GM12878 (cell line): ENCODE data around the gene CCDC82. TPM values are rescaled to one million over a fixed set of nuclear protein-coding genes. Genes with fewer than 3 reads are reported as not detected.

ENCODE experiments used
- ATAC-seq: fragments of 200-7000 bp; cut with Tn5 transposase; 3 replicates; pipeline ENCODE4 v1.9.1; 2020; ENCODE audit warnings: mild to moderate bottlenecking, moderate library complexity
- BruUV-seq: library from RNA; stranded (reverse); fragments of 400-500 nt; replicated peaks from 2 replicates; lab custom pipeline; 2021; lab: Mats Ljungman, UMichigan
- CTCF ChIA-PET: fragments of 300-600 bp; sonication (Branson Sonifier 250); formaldehyde crosslinking; extraction: SDS; loops from one replicate; lab custom pipeline; 2021; ENCODE audit warnings: inconsistent platforms; lab: Yijun Ruan, JAX
- POLR2A ChIA-PET: fragments of 350-600 bp; formaldehyde crosslinking; extraction: SDS; loops from one replicate; lab custom pipeline; 2021; ENCODE audit warnings: inconsistent platforms; lab: Charles Lee
- RAD21 ChIA-PET: fragments of 300-600 bp; sonication (Branson Sonifier 250); formaldehyde crosslinking; loops from one replicate; lab custom pipeline; 2023; ENCODE audit warnings: antibody characterized with exemption; ENCODE audit not compliant: unreplicated experiment; lab: Charles Lee
- SMC1A ChIA-PET: fragments of 300-600 bp; sonication (Branson Sonifier 250); formaldehyde crosslinking; loops from one replicate; lab custom pipeline; 2023; ENCODE audit not compliant: unreplicated experiment, uncharacterized antibody; lab: Charles Lee
- DNase-seq: peaks from one replicate; pipeline ENCODE4 v3.0.0-alpha.2; 2011; ENCODE audit warnings: low read depth, low spot score
- FAIRE-seq: peaks from 3 replicates; lab custom pipeline; 2011; peaks lifted over from hg19 to GRCh38; lab: Jason Lieb, UNC
- H2AFZ ChIP-seq: 2 replicates; pipeline ENCODE4 v1.6.0; 2011; ENCODE audit warnings: low read depth, low read length, control low read depth; ENCODE audit not compliant: control insufficient read depth
- H3K27ac ChIP-seq: 2 replicates; pipeline ENCODE4 v1.5.1; 2011; ENCODE audit warnings: control low read depth; ENCODE audit not compliant: control insufficient read depth, insufficient read depth
- H3K27me3 ChIP-seq, 2 experiments: replicated peaks in 1 of 2; 2 replicates each; pipeline versions ENCODE4 v1.6.0 to v1.6.1; 2011; ENCODE audit warnings: low read length in 1 of 2; ENCODE audit not compliant: control insufficient read depth in 2 of 2, insufficient read depth in 2 of 2
- H3K36me3 ChIP-seq, 2 experiments: 2 replicates each; pipeline ENCODE4 v1.5.1; 2011; ENCODE audit warnings: low read length in 1 of 2; ENCODE audit not compliant: control insufficient read depth in 2 of 2, insufficient read depth in 2 of 2
- H3K4me1 ChIP-seq: 2 replicates; pipeline ENCODE4 v1.6.1; 2011; ENCODE audit warnings: mild to moderate bottlenecking, low read length, moderate library complexity, mixed read lengths; ENCODE audit not compliant: control insufficient read depth, insufficient read depth
- H3K4me2 ChIP-seq: 2 replicates; pipeline ENCODE4 v1.6.0; 2011; ENCODE audit warnings: control low read depth; ENCODE audit not compliant: control insufficient read depth, insufficient read depth
- H3K4me3 ChIP-seq: fragments of 200-600 bp; sonication (generic); 2 replicates; pipeline ENCODE4 v1.5.1; 2016
- H3K79me2 ChIP-seq: 2 replicates; pipeline ENCODE4 v1.6.0; 2011; ENCODE audit warnings: low read length; ENCODE audit not compliant: control insufficient read depth, insufficient read depth
- H3K9ac ChIP-seq: 2 replicates; pipeline ENCODE4 v1.8.0; 2011; ENCODE audit warnings: low read length, control low read depth, mixed read lengths; ENCODE audit not compliant: control insufficient read depth, insufficient read depth
- H3K9me3 ChIP-seq: replicated peaks from 3 replicates; pipeline ENCODE4 v1.5.1; 2011; ENCODE audit warnings: mild to moderate bottlenecking, low read length; ENCODE audit not compliant: control insufficient read depth, insufficient read depth
- H4K20me1 ChIP-seq: 2 replicates; pipeline ENCODE4 v1.6.0; 2011; ENCODE audit not compliant: control insufficient read depth, insufficient read depth
- BMI1 ChIP-seq: fragments of 450-650 bp; IDR thresholded peaks from 2 replicates; pipeline ENCODE4 v1.6.1; 2016; ENCODE audit warnings: mild to moderate bottlenecking, moderate library complexity, borderline replicate concordance
- CREB1 ChIP-seq: IDR thresholded peaks from 2 replicates; pipeline ENCODE4 v1.6.1; 2012; ENCODE audit warnings: low read depth, mild to moderate bottlenecking, inconsistent platforms
- FOS ChIP-seq: IDR thresholded peaks from 3 replicates; pipeline ENCODE4 v1.6.1; 2011; ENCODE audit warnings: borderline replicate concordance; ENCODE audit not compliant: insufficient read length; ENCODE audit errors: extremely low read depth
- GABPA ChIP-seq: IDR thresholded peaks from 2 replicates; pipeline ENCODE4 v1.6.1; 2014; ENCODE audit warnings: antibody characterized with exemption, low read depth, mild to moderate bottlenecking, inconsistent platforms
- HDAC2 ChIP-seq: fragments of 200-600 bp; sonication (generic); IDR thresholded peaks from 2 replicates; pipeline ENCODE4 v1.6.1; 2017
- IKZF1 ChIP-seq: fragments of 450-650 bp; conservative IDR thresholded peaks from 2 replicates; pipeline ENCODE4 v1.6.1; 2017; ENCODE audit warnings: antibody characterized with exemption, mild to moderate bottlenecking
- MEF2A ChIP-seq: IDR thresholded peaks from 2 replicates; pipeline ENCODE4 v1.6.1; 2011; ENCODE audit warnings: low read depth, mild to moderate bottlenecking, low read length, moderate library complexity; ENCODE audit not compliant: insufficient read depth
- NR2C2 ChIP-seq: IDR thresholded peaks from 2 replicates; pipeline ENCODE4 v1.6.1; 2011; ENCODE audit warnings: borderline replicate concordance, low read depth; ENCODE audit not compliant: control insufficient read depth, insufficient read length
- RFX5 ChIP-seq: IDR thresholded peaks from 2 replicates; pipeline ENCODE4 v1.6.1; 2011; ENCODE audit warnings: low read depth, low read length, improper control_type of control experiment
- SUPT20H ChIP-seq: IDR thresholded peaks from 2 replicates; pipeline ENCODE4 v1.6.1; 2011; ENCODE audit warnings: low read depth, mild to moderate bottlenecking, low read length, moderate library complexity, borderline replicate concordance; ENCODE audit not compliant: control insufficient read depth
- TAF1 ChIP-seq: IDR thresholded peaks from 2 replicates; pipeline ENCODE4 v1.6.1; 2011; ENCODE audit warnings: mild to moderate bottlenecking, low read depth, low read length, borderline replicate concordance
- WGBS: methylation state at CpG from one replicate; pipeline ENCODE4 v1.1.6; 2016; ENCODE audit warnings: low lambda C conversion rate; ENCODE audit not compliant: insufficient replicate concordance, insufficient coverage; ENCODE audit errors: missing lambda C conversion rate; 5-methylcytosine and 5-hydroxymethylcytosine counted together
- in situ Hi-C: fragments of 300-500 bp; cut with MboI; formaldehyde crosslinking; loops from 9 replicates; pipeline ENCODE4 v1.14.3; 2018; ENCODE audit warnings: mixed read lengths
- intact Hi-C: fragments of 100-400 bp; cut with micrococcal nuclease; formaldehyde crosslinking; loops from one replicate; pipeline ENCODE4 v1.14.2; 2022; ENCODE audit not compliant: unreplicated experiment
- polyA plus RNA-seq, 11 experiments: library from polyadenylated mRNA; depleted of rRNA in 4 of 11; unstranded in 6 of 11; stranded (reverse) in 5 of 11; fragments of >200 nt; fragmentation: Nextera tagmentation in 4 of 11; fragmentation: Illumina TruSeq in 1 of 11; extraction: Ambion mirVana in 4 of 11; extraction: Trizol in 1 of 11; gene quantifications; 1 replicate in 1 of 11; 2 replicates in 10 of 11; pipeline versions ENCODE4 v1.2.1 to v1.2.3, GENCODE V29; 2011 to 2016; ENCODE audit warnings: inconsistent platforms in 2 of 11, missing spikeins in 2 of 11, low read depth in 1 of 11
- total RNA-seq, 4 experiments: library from RNA; depleted of rRNA in 3 of 4; stranded (reverse); fragments of >200 nt in 3 of 4; fragmentation: Illumina TruSeq in 1 of 4; extraction: Trizol in 1 of 4; gene quantifications; 2 replicates each; pipeline versions ENCODE4 v1.2.1 to v1.2.3, GENCODE V29; 2013 to 2021
- TF ChIP-seq, protein P1 (sequence below): fragments of 450-650 bp; IDR thresholded peaks from 2 replicates; pipeline ENCODE4 v1.6.1; 2017; ENCODE audit warnings: mild to moderate bottlenecking, moderate library complexity

Gene CCDC82
- total and polyA plus RNA-seq, 10 of the 15 experiments (the other 5 are each of a cell fraction or from before 2014, with no cell fraction given) = 15.2 to 62.4 (median 28.8) TPM

DNA sequence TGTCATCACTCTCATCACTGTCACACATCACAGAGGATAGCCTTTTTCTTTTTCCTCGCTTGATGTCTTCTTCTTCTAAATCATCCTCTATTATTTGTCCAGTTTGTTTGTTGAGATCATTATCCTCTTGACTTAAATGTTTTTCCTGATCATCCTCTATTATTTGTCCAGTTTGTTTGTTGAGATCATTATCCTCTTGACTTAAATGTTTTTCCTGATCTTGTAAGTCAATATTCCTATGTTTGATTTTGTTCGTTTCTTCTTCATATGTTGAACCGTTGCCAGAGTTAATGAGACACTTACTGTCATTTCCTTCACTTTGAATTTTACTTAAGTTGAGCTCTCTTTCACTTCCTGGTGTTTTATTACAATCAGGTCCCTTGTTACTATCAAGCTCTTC is 5.6 kb downstream of the CCDC82 start (continued):
- TF ChIP-seq, protein P1, sequence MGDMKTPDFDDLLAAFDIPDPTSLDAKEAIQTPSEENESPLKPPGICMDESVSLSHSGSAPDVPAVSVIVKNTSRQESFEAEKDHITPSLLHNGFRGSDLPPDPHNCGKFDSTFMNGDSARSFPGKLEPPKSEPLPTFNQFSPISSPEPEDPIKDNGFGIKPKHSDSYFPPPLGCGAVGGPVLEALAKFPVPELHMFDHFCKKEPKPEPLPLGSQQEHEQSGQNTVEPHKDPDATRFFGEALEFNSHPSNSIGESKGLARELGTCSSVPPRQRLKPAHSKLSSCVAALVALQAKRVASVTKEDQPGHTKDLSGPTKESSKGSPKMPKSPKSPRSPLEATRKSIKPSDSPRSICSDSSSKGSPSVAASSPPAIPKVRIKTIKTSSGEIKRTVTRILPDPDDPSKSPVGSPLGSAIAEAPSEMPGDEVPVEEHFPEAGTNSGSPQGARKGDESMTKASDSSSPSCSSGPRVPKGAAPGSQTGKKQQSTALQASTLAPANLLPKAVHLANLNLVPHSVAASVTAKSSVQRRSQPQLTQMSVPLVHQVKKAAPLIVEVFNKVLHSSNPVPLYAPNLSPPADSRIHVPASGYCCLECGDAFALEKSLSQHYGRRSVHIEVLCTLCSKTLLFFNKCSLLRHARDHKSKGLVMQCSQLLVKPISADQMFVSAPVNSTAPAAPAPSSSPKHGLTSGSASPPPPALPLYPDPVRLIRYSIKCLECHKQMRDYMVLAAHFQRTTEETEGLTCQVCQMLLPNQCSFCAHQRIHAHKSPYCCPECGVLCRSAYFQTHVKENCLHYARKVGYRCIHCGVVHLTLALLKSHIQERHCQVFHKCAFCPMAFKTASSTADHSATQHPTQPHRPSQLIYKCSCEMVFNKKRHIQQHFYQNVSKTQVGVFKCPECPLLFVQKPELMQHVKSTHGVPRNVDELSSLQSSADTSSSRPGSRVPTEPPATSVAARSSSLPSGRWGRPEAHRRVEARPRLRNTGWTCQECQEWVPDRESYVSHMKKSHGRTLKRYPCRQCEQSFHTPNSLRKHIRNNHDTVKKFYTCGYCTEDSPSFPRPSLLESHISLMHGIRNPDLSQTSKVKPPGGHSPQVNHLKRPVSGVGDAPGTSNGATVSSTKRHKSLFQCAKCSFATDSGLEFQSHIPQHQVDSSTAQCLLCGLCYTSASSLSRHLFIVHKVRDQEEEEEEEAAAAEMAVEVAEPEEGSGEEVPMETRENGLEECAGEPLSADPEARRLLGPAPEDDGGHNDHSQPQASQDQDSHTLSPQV = no peak
- TF ChIP-seq CREB1 (no peak), SUPT20H (no peak), BMI1 (no peak), TAF1 (no peak), GABPA (no peak), RFX5 (no peak)

GRCh38 chr11:96376796-96377195 is 12.9 kb downstream of the CCDC82 start:
- POLR2A ChIA-PET = interaction anchor here (0.7 kb wide), 1 partner anchor 72 kb away, joined by 4 read pairs; no protein-coding TSS in a partner anchor
- no TSS peak for BruUV-seq
- DNase-seq (no peak), ATAC-seq (no peak)
- Histone ChIP-seq H3K4me1 (no peaks in the 10 kb centered on the region), H3K4me2 (no peak overlapping the region), H2AFZ (no peak overlapping the region), H3K9me3 (no peaks in the 10 kb centered on the region; the same call in 2 of the 3 replicates), H3K79me2 (no peaks in the 10 kb centered on the region), H3K9ac (no peak overlapping the region), H3K4me3 (no peak overlapping the region), H3K27me3 (no peaks in the 10 kb centered on the region), H3K27ac (no peak overlapping the region), H3K36me3 (no peaks in the 10 kb centered on the region)
- in situ Hi-C loops = no loop called here
- intact Hi-C loops = no loop called here
- SMC1A ChIA-PET = no interaction called here
- 100% methylated on average over 1 of the region's 1 CpG for whole genome bisulfite sequencing
- CTCF ChIA-PET = interaction anchor here (0.6 to 1.0 kb wide), 3 partner anchors 33 to 1309 kb away, joined by 3 to 4 read pairs (median 3); no protein-coding TSS in a partner anchor
- TF ChIP-seq NR2C2 (no peak), HDAC2 (no peak), IKZF1 (no peak), MEF2A (no peak), SUPT20H (no peak), FOS (no peak)
- TF ChIP-seq, all 136 proteins: peak for 0
- RAD21 ChIA-PET = no interaction called here
- no peaks in the 10 kb centered on the region for H4K20me1 ChIP-seq
- no peak for FAIRE-seq
